Erythroblast (primary cell): ENCODE data around the gene CSRP1.

ENCODE experiments used
- GATA1 ChIP-seq: IDR thresholded peaks from 2 replicates; pipeline ENCODE4 v1.6.1; 2011; ENCODE audit warnings: low read depth, mild to moderate bottlenecking, control low read depth, low read length, moderate library complexity
- POLR2A ChIP-seq: IDR thresholded peaks from 2 replicates; pipeline ENCODE4 v1.6.1; 2011; ENCODE audit warnings: mild to moderate bottlenecking, low read length

DNA sequence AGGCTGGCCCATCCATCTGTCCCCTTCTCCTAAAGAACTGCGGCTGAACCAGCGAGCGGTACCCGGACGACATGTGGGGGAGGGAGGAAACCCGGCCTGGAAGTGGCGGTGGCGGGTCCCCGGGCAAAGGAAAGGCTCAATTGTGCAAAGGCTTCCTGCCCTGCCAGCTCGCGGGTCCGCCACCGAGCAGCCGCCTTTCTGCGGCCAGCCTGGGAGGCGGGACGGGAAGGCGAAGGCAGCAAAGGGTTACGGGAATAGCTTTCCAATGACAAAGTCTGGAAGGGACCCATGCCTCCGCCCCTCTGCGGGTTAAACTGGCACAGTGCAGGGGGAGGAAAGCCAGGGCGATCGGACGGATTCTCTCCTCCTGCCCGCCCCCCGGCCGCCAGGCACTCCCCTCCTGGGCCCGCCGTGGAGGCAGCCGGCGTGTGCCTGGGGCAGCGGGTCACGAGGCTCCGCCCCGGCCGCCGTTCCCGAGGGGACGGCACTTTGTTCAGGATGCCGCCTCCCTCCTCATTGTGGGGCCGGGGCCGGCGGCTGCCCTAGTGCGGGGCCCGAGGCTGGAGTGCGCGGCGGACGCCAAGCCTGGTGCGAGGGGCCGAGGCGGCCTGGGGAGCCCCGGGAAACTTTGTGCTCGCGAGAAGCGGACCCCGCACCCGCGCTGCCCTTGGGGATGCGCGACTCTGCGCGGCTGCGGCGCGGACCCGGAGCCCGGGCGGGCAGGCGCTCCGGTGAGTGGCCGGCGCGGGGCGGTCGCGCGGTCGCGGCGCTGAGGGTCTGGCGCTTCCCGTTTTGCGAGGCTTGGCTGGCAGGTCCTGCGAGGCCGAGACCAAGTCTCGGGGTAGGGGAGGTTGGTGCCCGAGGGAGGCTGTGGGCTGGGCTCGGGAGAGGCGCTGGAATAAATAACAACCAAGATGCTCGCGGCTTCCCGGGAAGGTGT is 32.0 kb upstream of the CSRP1 start, which contains the start of gene NAV1:
- TF ChIP-seq POLR2A (no peak), GATA1 (no peak)
